Measurements from ENCODE around the gene SLC6A19. TPM values are rescaled to one million over a fixed set of nuclear protein-coding genes. Genes with fewer than 3 reads are reported as not detected.

Gene SLC6A19
- total and polyA plus RNA-seq, 12 donors: under 0.01 TPM; not detected in 11

- Histone ChIP-seq H3K4me3 (no peak overlapping the region), H3K27me3 (no peaks in the 10 kb centered on the region), H3K36me3 (replicated peaks in 1 of 2) (no peaks in the 10 kb centered on the region), H3K27ac (no peak overlapping the region), H3K4me1 (replicated peaks in 1 of 2) (no peaks in the 10 kb centered on the region), H3K9me3 (replicated peaks in 1 of 3) (no peaks in the 10 kb centered on the region)
- TF ChIP-seq POLR2A (IDR thresholded peaks at IDR 0.05): no peak
- TF ChIP-seq, protein P1, sequence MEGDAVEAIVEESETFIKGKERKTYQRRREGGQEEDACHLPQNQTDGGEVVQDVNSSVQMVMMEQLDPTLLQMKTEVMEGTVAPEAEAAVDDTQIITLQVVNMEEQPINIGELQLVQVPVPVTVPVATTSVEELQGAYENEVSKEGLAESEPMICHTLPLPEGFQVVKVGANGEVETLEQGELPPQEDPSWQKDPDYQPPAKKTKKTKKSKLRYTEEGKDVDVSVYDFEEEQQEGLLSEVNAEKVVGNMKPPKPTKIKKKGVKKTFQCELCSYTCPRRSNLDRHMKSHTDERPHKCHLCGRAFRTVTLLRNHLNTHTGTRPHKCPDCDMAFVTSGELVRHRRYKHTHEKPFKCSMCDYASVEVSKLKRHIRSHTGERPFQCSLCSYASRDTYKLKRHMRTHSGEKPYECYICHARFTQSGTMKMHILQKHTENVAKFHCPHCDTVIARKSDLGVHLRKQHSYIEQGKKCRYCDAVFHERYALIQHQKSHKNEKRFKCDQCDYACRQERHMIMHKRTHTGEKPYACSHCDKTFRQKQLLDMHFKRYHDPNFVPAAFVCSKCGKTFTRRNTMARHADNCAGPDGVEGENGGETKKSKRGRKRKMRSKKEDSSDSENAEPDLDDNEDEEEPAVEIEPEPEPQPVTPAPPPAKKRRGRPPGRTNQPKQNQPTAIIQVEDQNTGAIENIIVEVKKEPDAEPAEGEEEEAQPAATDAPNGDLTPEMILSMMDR (IDR thresholded peaks at IDR 0.05): no peak
- WGBS, 4 donors: 34 to 44% (median 37%) methylated on average over 6 to 7 of the region's 7 CpGs
- intact Hi-C loops (cut with DNase I): no loop called here
- DNase-seq: no peak
These were observed 28.4 kb downstream of the SLC6A19 start for GRCh38 chr5:1229822-1230221.

DNA sequence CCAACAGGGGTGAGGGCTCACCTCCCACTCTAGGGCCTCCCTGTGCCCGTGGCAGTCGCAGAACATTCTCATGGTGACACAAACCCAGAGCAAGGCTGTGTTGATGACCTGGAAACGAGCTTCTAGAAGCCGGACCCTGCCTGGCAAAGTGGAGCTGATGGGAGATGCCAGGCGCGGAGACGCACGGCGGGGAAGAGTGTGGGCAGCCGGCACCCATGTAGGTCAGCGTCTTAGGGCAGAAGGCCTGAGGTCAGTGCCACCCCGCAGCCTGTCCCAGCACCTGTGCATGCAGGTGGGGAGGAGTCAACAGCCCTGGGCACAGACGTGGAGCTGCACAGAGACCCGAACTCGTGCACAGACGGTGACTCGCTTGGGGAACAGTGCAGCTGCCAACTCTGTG lies 29.2 kb downstream of the SLC6A19 start:
- Histone ChIP-seq H3K9me3 (replicated peaks in 1 of 3) (no peaks in the 10 kb centered on the region), H3K4me3 (no peak overlapping the region), H3K27ac (no peak overlapping the region), H3K36me3 (replicated peaks in 1 of 2) (no peaks in the 10 kb centered on the region), H3K4me1 (replicated peaks in 1 of 2) (no peaks in the 10 kb centered on the region), H3K27me3 (no peaks in the 10 kb centered on the region)
- TF ChIP-seq POLR2A (IDR thresholded peaks at IDR 0.05): no peak
- TF ChIP-seq, protein P1 (IDR thresholded peaks at IDR 0.05): no peak
- DNase-seq: no peak
- 79 to 87% (median 83%) methylated on average over 12 to 17 of the region's 17 CpGs for WGBS, 4 donors
- intact Hi-C loops (cut with DNase I): no loop called here

GRCh38 chr5:1231354-1231905 lies 30.0 kb downstream of the SLC6A19 start:
- Histone ChIP-seq H3K36me3 (replicated peaks in 1 of 2) (no peaks in the 10 kb centered on the region), H3K4me3 (no peak overlapping the region), H3K27ac (no peak overlapping the region), H3K9me3 (replicated peaks in 1 of 3) (no peaks in the 10 kb centered on the region), H3K27me3 (no peaks in the 10 kb centered on the region), H3K4me1 (replicated peaks in 1 of 2) (no peaks in the 10 kb centered on the region)
- no peak for DNase-seq
- TF ChIP-seq, protein P1 (IDR thresholded peaks at IDR 0.05): no peak
- TF ChIP-seq POLR2A (IDR thresholded peaks at IDR 0.05): no peak
- intact Hi-C loops (cut with DNase I): no loop called here
- 64 to 68% (median 67%) methylated on average over 9 to 13 of the region's 13 CpGs for WGBS, 4 donors

DNA sequence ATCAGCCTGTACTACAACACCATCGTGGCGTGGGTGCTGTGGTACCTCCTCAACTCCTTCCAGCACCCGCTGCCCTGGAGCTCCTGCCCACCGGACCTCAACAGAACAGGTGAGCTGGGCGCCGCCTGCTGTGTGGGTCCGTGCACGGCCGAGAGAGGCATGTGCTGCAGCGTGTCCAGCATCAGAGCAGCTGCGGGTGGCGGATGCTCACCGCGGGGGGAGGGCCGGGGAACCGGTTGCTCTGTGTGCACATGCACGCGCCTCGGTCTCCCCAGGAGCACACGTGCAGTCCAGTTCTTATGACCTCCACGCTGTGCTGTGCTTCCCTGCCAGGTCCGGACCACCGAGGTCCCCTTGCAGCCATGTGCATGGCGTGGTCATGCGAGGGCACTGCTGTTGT lies 31.4 kb downstream of the SLC6A19 start:
- Histone ChIP-seq H3K4me3 (no peak overlapping the region), H3K27me3 (no peaks in the 10 kb centered on the region), H3K27ac (no peak overlapping the region), H3K36me3 (replicated peaks in 1 of 2) (no peaks in the 10 kb centered on the region), H3K4me1 (replicated peaks in 1 of 2) (no peaks in the 10 kb centered on the region), H3K9me3 (replicated peaks in 1 of 3) (no peaks in the 10 kb centered on the region)
- intact Hi-C loops (cut with DNase I): no loop called here
- TF ChIP-seq POLR2A (IDR thresholded peaks at IDR 0.05): no peak
- TF ChIP-seq, protein P1 (IDR thresholded peaks at IDR 0.05): no peak
- WGBS, 4 donors: 84 to 92% (median 90%) methylated on average over 16 to 25 of the region's 25 CpGs
- DNase-seq: no peak

All from adrenal gland (tissue), 12 donors.